Neuronal stem cell (in vitro differentiated cells): ENCODE results near the gene CPSF2.
A peak's percentile ranks its signal among the peaks of the same experiment; 100 is the strongest.

Experiments used
- DNase-seq: peaks from one replicate; pipeline ENCODE4 v3.0.0-alpha.2; 2013; ENCODE audit warnings: low spot score
- H2AFZ ChIP-seq: one replicate; pipeline ENCODE4 v1.6.1; 2013; ENCODE audit warnings: mild to moderate bottlenecking, low read length, inconsistent platforms
- H2AK5ac ChIP-seq: 2 replicates; pipeline ENCODE4 v1.6.1; 2013; ENCODE audit warnings: low read depth, mild to moderate bottlenecking, inconsistent platforms, low read length, moderate library complexity, mixed read lengths
- H2BK120ac ChIP-seq: 2 replicates; pipeline ENCODE4 v1.6.1; 2013; ENCODE audit warnings: low read depth, mild to moderate bottlenecking, inconsistent platforms, low read length, moderate library complexity, mixed read lengths
- H2BK12ac ChIP-seq: one replicate; pipeline ENCODE4 v1.6.1; 2013; ENCODE audit warnings: low read length, inconsistent platforms
- H2BK15ac ChIP-seq: 2 replicates; pipeline ENCODE4 v1.6.1; 2013; ENCODE audit warnings: mild to moderate bottlenecking, low read length, inconsistent platforms, mixed read lengths
- H2BK5ac ChIP-seq: one replicate; pipeline ENCODE4 v1.6.1; 2013; ENCODE audit warnings: inconsistent platforms, mild to moderate bottlenecking, low read length, moderate library complexity
- H3K14ac ChIP-seq: one replicate; pipeline ENCODE4 v1.6.1; 2013; ENCODE audit warnings: low read length, inconsistent platforms
- H3K18ac ChIP-seq: 2 replicates; pipeline ENCODE4 v1.6.1; 2013; ENCODE audit warnings: low read length, inconsistent platforms
- H3K23ac ChIP-seq: 2 replicates; pipeline ENCODE4 v1.6.1; 2013; ENCODE audit warnings: low read depth, mild to moderate bottlenecking, mixed read lengths, low read length, inconsistent platforms; ENCODE audit not compliant: poor library complexity
- H3K27ac ChIP-seq: replicated peaks from 3 replicates; pipeline ENCODE4 v1.5.1; 2013; ENCODE audit warnings: low read length, inconsistent platforms
- H3K27me3 ChIP-seq, 3 experiments: 2 replicates each; pipeline ENCODE4 v1.6.1; 2013; ENCODE audit warnings: low read length in 3 of 3, mild to moderate bottlenecking in 2 of 3, inconsistent platforms in 1 of 3, low read depth in 1 of 3, mixed read lengths in 1 of 3, moderate library complexity in 1 of 3; ENCODE audit not compliant: control insufficient read depth in 3 of 3, insufficient read depth in 3 of 3
- H3K36me3 ChIP-seq, 2 donors: replicated peaks in 1 of 2; 2 replicates each; pipeline ENCODE4 v1.6.1; 2013; ENCODE audit warnings: low read length in 2 of 2; ENCODE audit not compliant: control insufficient read depth in 2 of 2, insufficient read depth in 2 of 2
- H3K4ac ChIP-seq: 2 replicates; pipeline ENCODE4 v1.6.1; 2013; ENCODE audit warnings: inconsistent platforms, mild to moderate bottlenecking, low read length, moderate library complexity
- H3K4me1 ChIP-seq, 2 donors: 1 replicate in 1 of 2; 2 replicates in 1 of 2; pipeline ENCODE4 v1.6.1; 2013; ENCODE audit warnings: low read length in 2 of 2, low read depth in 1 of 2; ENCODE audit not compliant: control insufficient read depth in 2 of 2, insufficient read depth in 1 of 2
- H3K4me2 ChIP-seq: one replicate; pipeline ENCODE4 v1.6.1; 2013; ENCODE audit warnings: mild to moderate bottlenecking, low read length, inconsistent platforms; ENCODE audit not compliant: insufficient read depth, poor library complexity, severe bottlenecking
- H3K4me3 ChIP-seq, 2 donors: 2 replicates each; pipeline ENCODE4 v1.5.1; 2013; ENCODE audit warnings: low read length in 2 of 2, mild to moderate bottlenecking in 2 of 2, inconsistent platforms in 1 of 2, moderate library complexity in 1 of 2
- H3K79me1 ChIP-seq: one replicate; pipeline ENCODE4 v1.6.1; 2013; ENCODE audit warnings: low read depth, mild to moderate bottlenecking, inconsistent platforms, low read length, moderate library complexity
- H3K9ac ChIP-seq: one replicate; pipeline ENCODE4 v1.6.1; 2013; ENCODE audit warnings: mild to moderate bottlenecking, low read depth, low read length, inconsistent platforms; ENCODE audit not compliant: poor library complexity
- H3K9me3 ChIP-seq, 2 donors: replicated peaks in 1 of 2; 2 replicates each; pipeline versions ENCODE3 to v1.6.1; 2013; ENCODE audit warnings: low read length in 2 of 2, mild to moderate bottlenecking in 2 of 2, inconsistent platforms in 1 of 2, low read depth in 1 of 2, mixed read lengths in 1 of 2, moderate library complexity in 1 of 2; ENCODE audit not compliant: control insufficient read depth in 2 of 2, insufficient read depth in 1 of 2
- H4K8ac ChIP-seq: one replicate; pipeline ENCODE4 v1.6.1; 2013; ENCODE audit warnings: low read depth, mild to moderate bottlenecking, inconsistent platforms, low read length, moderate library complexity
- H4K91ac ChIP-seq: one replicate; pipeline ENCODE4 v1.6.1; 2013; ENCODE audit warnings: low read length, low read depth, mild to moderate bottlenecking, inconsistent platforms; ENCODE audit not compliant: poor library complexity
- WGBS, 2 donors: extraction: QIAGEN DNeasy Blood & Tissue Kit; methylation state at CpG; one replicate each; pipeline ENCODE4 v1.1.7; 2013; ENCODE audit warnings: missing lambda C conversion rate in 2 of 2, mixed read lengths in 1 of 2; ENCODE audit not compliant: insufficient read length in 2 of 2, insufficient replicate concordance in 1 of 2; ENCODE audit errors: extremely low coverage in 2 of 2; 5-methylcytosine and 5-hydroxymethylcytosine counted together

The CPSF2 gene

GRCh38 chr14:92198804-92199203, 77.0 kb downstream of the CPSF2 start:
- H2AFZ ChIP-seq = no peak overlapping the region
- H3K4me2 ChIP-seq = no peak overlapping the region
- no peaks in the 10 kb centered on the region for H3K36me3 ChIP-seq
- no peak overlapping the region for H3K4ac ChIP-seq
- H2BK120ac ChIP-seq = no peak overlapping the region
- H3K4me1 ChIP-seq = peaks cover 0 to 6% of the 10 kb centered on the region in 2 donors
- no peak overlapping the region for H4K91ac ChIP-seq
- no peak overlapping the region for H2AK5ac ChIP-seq
- H3K27ac ChIP-seq = no peak overlapping the region
- H3K18ac ChIP-seq = no peak overlapping the region
- H3K9ac ChIP-seq = no peak overlapping the region
- H2BK12ac ChIP-seq = no peak overlapping the region
- H3K9me3 ChIP-seq = no peaks in the 10 kb centered on the region
- peaks cover 0 to 8% (median 0%) of the 10 kb centered on the region in 3 experiments for H3K27me3 ChIP-seq
- no peak overlapping the region for H2BK15ac ChIP-seq
- WGBS, 2 donors = no CpG with 5 or more reads among the region's 5 CpGs
- DNase-seq = no peak
- H3K4me3 ChIP-seq = no peak overlapping the region
- H3K23ac ChIP-seq = no peak overlapping the region
- H3K14ac ChIP-seq = no peak overlapping the region
- no peaks in the 10 kb centered on the region for H3K79me1 ChIP-seq
- H2BK5ac ChIP-seq = no peak overlapping the region
- no peak overlapping the region for H4K8ac ChIP-seq

- H3K18ac ChIP-seq = no peak overlapping the region
Observed at GRCh38 chr14:92199763-92200162, 78.0 kb downstream of the CPSF2 start.

GRCh38 chr14:92203116-92203515, 81.3 kb downstream of the CPSF2 start:
- Histone ChIP-seq H2BK120ac (no peak overlapping the region), H4K91ac (no peak overlapping the region), H3K4me2 (no peak overlapping the region), H3K4me3 (no peak overlapping the region), H3K79me1 (no peaks in the 10 kb centered on the region), H4K8ac (no peak overlapping the region), H3K4ac (no peak overlapping the region), H3K9me3 (no peaks in the 10 kb centered on the region), H3K14ac (no peak overlapping the region), H3K9ac (no peak overlapping the region), H3K23ac (no peak overlapping the region), H2BK5ac (no peak overlapping the region), H3K18ac (no peak overlapping the region), H2BK12ac (no peak overlapping the region), H2AK5ac (no peak overlapping the region), H3K36me3 (no peaks in the 10 kb centered on the region), H3K27ac (no peak overlapping the region), H3K4me1 (peaks cover 0 to 9% of the 10 kb centered on the region in 2 donors), H2BK15ac (no peak overlapping the region), H2AFZ (no peak overlapping the region), H3K27me3 (peaks cover 0 to 8% (median 0%) of the 10 kb centered on the region in 3 experiments)
- DNase-seq = no peak
- no CpG with 5 or more reads among the region's 7 CpGs for WGBS, 2 donors

More at GRCh38 chr14:92199763-92200162, 78.0 kb downstream of the CPSF2 start:
- no peaks in the 10 kb centered on the region for H3K79me1 ChIP-seq
- H2BK120ac ChIP-seq = no peak overlapping the region
- no peak overlapping the region for H2AK5ac ChIP-seq
- H3K14ac ChIP-seq = no peak overlapping the region
- no CpG with 5 or more reads among the region's 6 CpGs for WGBS, 2 donors
- no peak overlapping the region for H2BK5ac ChIP-seq
- no peaks in the 10 kb centered on the region for H3K36me3 ChIP-seq
- H2AFZ ChIP-seq = peak overlapping the region; percentile 20
- H3K9ac ChIP-seq = no peak overlapping the region
- H3K27me3 ChIP-seq = peaks cover 0 to 8% (median 0%) of the 10 kb centered on the region in 3 experiments
- no peak overlapping the region for H3K4me3 ChIP-seq
- H3K23ac ChIP-seq = no peak overlapping the region
- no peak overlapping the region for H2BK15ac ChIP-seq
- H3K4me2 ChIP-seq = peak overlapping the region; percentile 21
- DNase-seq = no peak
- H3K27ac ChIP-seq = no peak overlapping the region
- H2BK12ac ChIP-seq = no peak overlapping the region
- no peaks in the 10 kb centered on the region for H3K9me3 ChIP-seq
- no peak overlapping the region for H4K91ac ChIP-seq
- peaks cover 0 to 6% of the 10 kb centered on the region in 2 donors for H3K4me1 ChIP-seq
- no peak overlapping the region for H3K4ac ChIP-seq
- no peak overlapping the region for H4K8ac ChIP-seq

- Histone ChIP-seq H3K4me2 (no peak overlapping the region), H2BK120ac (no peak overlapping the region), H4K8ac (no peak overlapping the region), H3K14ac (no peak overlapping the region), H3K36me3 (no peaks in the 10 kb centered on the region), H3K4me1 (peaks cover 0 to 3% of the 10 kb centered on the region in 2 donors), H3K27ac (no peak overlapping the region), H3K4me3 (no peak overlapping the region), H3K4ac (no peak overlapping the region), H2BK5ac (no peak overlapping the region), H4K91ac (no peak overlapping the region), H3K27me3 (peaks cover 0 to 7% (median 0%) of the 10 kb centered on the region in 3 experiments), H2AK5ac (no peak overlapping the region), H3K79me1 (no peaks in the 10 kb centered on the region), H2BK15ac (no peak overlapping the region), H3K18ac (no peak overlapping the region), H3K9ac (no peak overlapping the region), H2AFZ (no peak overlapping the region), H3K9me3 (no peaks in the 10 kb centered on the region), H2BK12ac (no peak overlapping the region), H3K23ac (no peak overlapping the region)
- no CpG with 5 or more reads among the region's 2 CpGs for WGBS, 2 donors
- DNase-seq = no peak
Observed at GRCh38 chr14:92204792-92205191, 83.0 kb downstream of the CPSF2 start.
